SK-N-SH (cell line): ENCODE results near the gene COL5A1. TPM values are rescaled to one million over a fixed set of nuclear protein-coding genes. Genes with fewer than 3 reads are reported as not detected.

ENCODE experiments used
- CTCF ChIA-PET: fragments of 300-600, 350-600 bp; formaldehyde crosslinking; extraction: SDS; loops from one replicate; lab custom pipeline; 2021; lab: Yijun Ruan, JAX
- POLR2A ChIA-PET: fragments of 350-600 bp; sonication (Branson Sonifier 250); formaldehyde crosslinking; extraction: SDS; loops from one replicate; lab custom pipeline; 2020; ENCODE audit warnings: antibody characterized with exemption, inconsistent platforms; lab: Yijun Ruan, JAX
- DNase-seq: peaks from one replicate; pipeline ENCODE4 v3.0.0; 2012
- H2AFZ ChIP-seq: fragments of 200-600 bp; sonication (generic); 2 replicates; pipeline ENCODE4 v1.8.1; 2016; ENCODE audit warnings: antibody characterized with exemption, mild to moderate bottlenecking, low read depth
- H3F3A ChIP-seq: fragments of 200-600 bp; sonication (generic); replicated peaks from 2 replicates; pipeline ENCODE3; 2016; ENCODE audit warnings: antibody characterized with exemption, mild to moderate bottlenecking; ENCODE audit not compliant: insufficient read depth
- H3K27ac ChIP-seq, 2 experiments: fragments of 200-500 bp in 1 of 2; fragments of 200-600 bp in 1 of 2; sonication (Bioruptor generic) in 1 of 2; sonication (generic), shearing (Covaris generic) in 1 of 2; 2 replicates each; pipeline versions ENCODE4 v1.5.1 to v1.6.1; 2014 to 2016; ENCODE audit warnings: low read depth in 2 of 2, inconsistent platforms in 1 of 2, low read length in 1 of 2, mild to moderate bottlenecking in 1 of 2, mixed read lengths in 1 of 2
- H3K27me3 ChIP-seq: fragments of 200-600 bp; sonication (generic), shearing (Covaris generic); 2 replicates; pipeline ENCODE4 v1.6.1; 2016; ENCODE audit warnings: mixed run types; ENCODE audit not compliant: insufficient read depth
- H3K36me3 ChIP-seq, 2 experiments: fragments of 200-500 bp in 1 of 2; fragments of 200-600 bp in 1 of 2; sonication (Bioruptor generic) in 1 of 2; sonication (generic) in 1 of 2; replicated peaks in 1 of 2; 2 replicates each; pipeline versions ENCODE3 to v1.5.1; 2014 to 2016; ENCODE audit warnings: low read length in 1 of 2, mild to moderate bottlenecking in 1 of 2; ENCODE audit not compliant: insufficient read depth in 2 of 2, control insufficient read depth in 1 of 2
- H3K4me1 ChIP-seq, 2 experiments: fragments of 200-500 bp in 1 of 2; fragments of 200-600 bp in 1 of 2; sonication (Bioruptor generic) in 1 of 2; sonication (generic), shearing (Covaris generic) in 1 of 2; 2 replicates each; pipeline versions ENCODE4 v1.5.1 to v1.6.1; 2014 to 2016; ENCODE audit warnings: low read depth in 1 of 2, low read length in 1 of 2, mixed run types in 1 of 2; ENCODE audit not compliant: insufficient read depth in 2 of 2, control insufficient read depth in 1 of 2
- H3K4me2 ChIP-seq: fragments of 200-600 bp; sonication (generic), shearing (Covaris generic); 2 replicates; pipeline ENCODE4 v1.6.1; 2017; ENCODE audit warnings: mixed run types
- H3K4me3 ChIP-seq, 2 experiments: fragments of 200-500 bp in 1 of 2; fragments of 200-600 bp in 1 of 2; sonication (Bioruptor generic) in 1 of 2; sonication (generic), shearing (Covaris generic) in 1 of 2; 2 replicates each; pipeline versions ENCODE4 v1.5.1 to v1.8.1; 2014 to 2016; ENCODE audit warnings: low read depth in 2 of 2, inconsistent platforms in 1 of 2, low read length in 1 of 2, mild to moderate bottlenecking in 1 of 2, mixed read lengths in 1 of 2, moderate library complexity in 1 of 2
- H3K79me2 ChIP-seq: fragments of 200-600 bp; sonication (generic); 2 replicates; pipeline ENCODE4 v1.8.1; 2017; ENCODE audit warnings: mild to moderate bottlenecking; ENCODE audit not compliant: insufficient read depth
- H3K9ac ChIP-seq: fragments of 200-600 bp; sonication (generic); 2 replicates; pipeline ENCODE4 v1.6.1; 2017; ENCODE audit warnings: mixed run types
- H3K9me2 ChIP-seq: fragments of 200-600 bp; sonication (generic); 2 replicates; pipeline ENCODE4 v1.6.1; 2017; ENCODE audit warnings: mixed run types
- H3K9me3 ChIP-seq: fragments of 200-600 bp; sonication (generic); 2 replicates; pipeline ENCODE4 v1.6.1; 2017; ENCODE audit warnings: mixed run types, mild to moderate bottlenecking, moderate library complexity
- H4K20me1 ChIP-seq: fragments of 200-600 bp; sonication (generic); 2 replicates; pipeline ENCODE4 v1.6.1; 2017; ENCODE audit warnings: mild to moderate bottlenecking, mixed run types; ENCODE audit not compliant: insufficient read depth
- CHD2 ChIP-seq: fragments of 150-350 bp; IDR thresholded peaks from 2 replicates; pipeline ENCODE4 v1.6.1; 2018; ENCODE audit warnings: low read length; ENCODE audit not compliant: partially characterized antibody
- ELF1 ChIP-seq: IDR thresholded peaks from 2 replicates; pipeline ENCODE4 v1.4.0; 2012
- EZH2phosphoT487 ChIP-seq: fragments of 200-600 bp; sonication (generic); IDR thresholded peaks from 2 replicates; pipeline ENCODE4 v1.6.1; 2017; ENCODE audit warnings: low read depth, mixed run types, mild to moderate bottlenecking, antibody characterized with exemption, moderate library complexity, borderline replicate concordance
- GABPA ChIP-seq: IDR thresholded peaks from 2 replicates; pipeline ENCODE4 v1.4.0; 2012; ENCODE audit warnings: low read depth, mild to moderate bottlenecking
- GATA2 ChIP-seq: sonication (generic); formaldehyde crosslinking; IDR thresholded peaks from 2 replicates; pipeline ENCODE4 v1.5.0; 2020; ENCODE audit warnings: mild to moderate bottlenecking, missing genetic modification reagents
- NFIC ChIP-seq: IDR thresholded peaks from 2 replicates; pipeline ENCODE4 v1.4.0; 2012; ENCODE audit warnings: borderline replicate concordance
- PBX3 ChIP-seq: IDR thresholded peaks from 2 replicates; pipeline ENCODE4; 2012
- RXRA ChIP-seq: IDR thresholded peaks from 2 replicates; pipeline ENCODE4 v1.4.0; 2012; ENCODE audit warnings: low read depth, mild to moderate bottlenecking, borderline replicate concordance
- SIN3A ChIP-seq: IDR thresholded peaks from 2 replicates; pipeline ENCODE4 v1.6.1; 2012; ENCODE audit warnings: low read depth, mild to moderate bottlenecking, low read length, moderate library complexity, borderline replicate concordance
- SMC3 ChIP-seq: IDR thresholded peaks from 2 replicates; pipeline ENCODE4 v1.6.1; 2012; ENCODE audit warnings: low read depth, low read length, improper control_type of control experiment
- WGBS: methylation state at CpG from one replicate; pipeline ENCODE4 v1.1.6; 2017; ENCODE audit warnings: low lambda C conversion rate; 5-methylcytosine and 5-hydroxymethylcytosine counted together
- polyA plus RNA-seq, 3 experiments: library from polyadenylated mRNA; depleted of rRNA; stranded (reverse); fragments of >200 nt; gene quantifications; 2 replicates each; pipeline ENCODE4 v1.2.3, GENCODE V29; 2012
- TF ChIP-seq, protein P1 (sequence below): IDR thresholded peaks from 2 replicates; pipeline ENCODE4 v1.4.0; 2012; ENCODE audit warnings: low read depth, borderline replicate concordance
- TF ChIP-seq, protein P2 (sequence below): IDR thresholded peaks from 2 replicates; pipeline ENCODE4 v1.4.0; 2012; ENCODE audit warnings: low read depth, borderline replicate concordance

Gene COL5A1
- polyA plus RNA-seq, 1 of the 3 experiments (the other 2 are of a cell fraction): 73.8 TPM

DNA sequence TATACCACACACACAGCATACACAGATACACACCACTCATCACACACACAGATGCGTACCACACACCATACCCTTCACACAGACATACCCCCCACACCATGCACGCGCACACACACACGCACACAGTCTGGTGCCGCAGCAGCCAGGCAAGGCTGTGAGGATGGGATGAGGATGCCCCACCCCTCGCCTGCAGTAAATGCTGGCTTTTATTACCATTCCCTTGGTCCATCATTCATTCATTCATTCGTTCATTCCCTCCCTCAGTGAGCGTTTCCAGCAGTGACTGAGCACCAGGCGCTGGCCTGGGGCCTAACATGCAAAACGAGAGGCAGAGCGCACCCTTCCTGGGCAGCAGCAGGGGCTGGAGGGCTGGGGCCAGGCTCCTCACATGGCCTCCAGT is 187.3 kb downstream of the COL5A1 start:
- CTCF ChIA-PET: no interaction called here
- POLR2A ChIA-PET: no interaction called here
- DNase-seq: no peak
- 86% methylated on average over 11 of the region's 11 CpGs for WGBS
- no peaks in the 10 kb centered on the region for H3K4me1 ChIP-seq
- no peak overlapping the region for H2AFZ ChIP-seq
- H3K4me3 ChIP-seq: no peak overlapping the region
- no peak for TF ChIP-seq SIN3A
- TF ChIP-seq, protein P1, sequence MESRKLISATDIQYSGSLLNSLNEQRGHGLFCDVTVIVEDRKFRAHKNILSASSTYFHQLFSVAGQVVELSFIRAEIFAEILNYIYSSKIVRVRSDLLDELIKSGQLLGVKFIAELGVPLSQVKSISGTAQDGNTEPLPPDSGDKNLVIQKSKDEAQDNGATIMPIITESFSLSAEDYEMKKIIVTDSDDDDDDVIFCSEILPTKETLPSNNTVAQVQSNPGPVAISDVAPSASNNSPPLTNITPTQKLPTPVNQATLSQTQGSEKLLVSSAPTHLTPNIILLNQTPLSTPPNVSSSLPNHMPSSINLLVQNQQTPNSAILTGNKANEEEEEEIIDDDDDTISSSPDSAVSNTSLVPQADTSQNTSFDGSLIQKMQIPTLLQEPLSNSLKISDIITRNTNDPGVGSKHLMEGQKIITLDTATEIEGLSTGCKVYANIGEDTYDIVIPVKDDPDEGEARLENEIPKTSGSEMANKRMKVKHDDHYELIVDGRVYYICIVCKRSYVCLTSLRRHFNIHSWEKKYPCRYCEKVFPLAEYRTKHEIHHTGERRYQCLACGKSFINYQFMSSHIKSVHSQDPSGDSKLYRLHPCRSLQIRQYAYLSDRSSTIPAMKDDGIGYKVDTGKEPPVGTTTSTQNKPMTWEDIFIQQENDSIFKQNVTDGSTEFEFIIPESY: no peak
- peaks cover 12% of the 10 kb centered on the region for H3F3A ChIP-seq
- no peaks in the 10 kb centered on the region for H3K9me2 ChIP-seq
- no peaks in the 10 kb centered on the region for H3K79me2 ChIP-seq
- peaks cover 38 to 48% of the 10 kb centered on the region in 2 experiments for H3K36me3 ChIP-seq
- H3K27ac ChIP-seq: no peak overlapping the region
- H4K20me1 ChIP-seq: peaks cover 30% of the 10 kb centered on the region; the same call in 1 of the 2 replicates
- H3K9ac ChIP-seq: no peak overlapping the region
- no peak overlapping the region for H3K4me2 ChIP-seq
- H3K27me3 ChIP-seq: no peaks in the 10 kb centered on the region
- H3K9me3 ChIP-seq: no peaks in the 10 kb centered on the region

- whole genome bisulfite sequencing: 94% methylated on average over 32 of the region's 35 CpGs
- POLR2A ChIA-PET: no interaction called here
These were observed 187.8 kb downstream of the COL5A1 start for GRCh38 chr9:134829356-134829937.

GRCh38 chr9:134830126-134830525 is 188.5 kb downstream of the COL5A1 start:
- Histone ChIP-seq H3K4me2 (no peak overlapping the region), H3K36me3 (peaks cover 37 to 53% of the 10 kb centered on the region in 2 experiments)
- 90% methylated on average over 15 of the region's 19 CpGs for WGBS

More at GRCh38 chr9:134829356-134829937, 187.8 kb downstream of the COL5A1 start:
- no peaks in the 10 kb centered on the region for H3K27me3 ChIP-seq
- no peaks in the 10 kb centered on the region for H3K9me2 ChIP-seq
- CTCF ChIA-PET: no interaction called here
- no peaks in the 10 kb centered on the region for H3K9me3 ChIP-seq
- peaks cover 38 to 53% of the 10 kb centered on the region in 2 experiments for H3K36me3 ChIP-seq
- H4K20me1 ChIP-seq: peaks cover 30% of the 10 kb centered on the region; the same call in 1 of the 2 replicates
- H3K9ac ChIP-seq: no peak overlapping the region
- no peak for DNase-seq
- H3K4me2 ChIP-seq: no peak overlapping the region
- no peak overlapping the region for H2AFZ ChIP-seq
- TF ChIP-seq, protein P2, sequence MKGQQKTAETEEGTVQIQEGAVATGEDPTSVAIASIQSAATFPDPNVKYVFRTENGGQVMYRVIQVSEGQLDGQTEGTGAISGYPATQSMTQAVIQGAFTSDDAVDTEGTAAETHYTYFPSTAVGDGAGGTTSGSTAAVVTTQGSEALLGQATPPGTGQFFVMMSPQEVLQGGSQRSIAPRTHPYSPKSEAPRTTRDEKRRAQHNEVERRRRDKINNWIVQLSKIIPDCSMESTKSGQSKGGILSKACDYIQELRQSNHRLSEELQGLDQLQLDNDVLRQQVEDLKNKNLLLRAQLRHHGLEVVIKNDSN: no peak
- H3K4me3 ChIP-seq: no peak overlapping the region
- peaks cover 12% of the 10 kb centered on the region for H3F3A ChIP-seq
- no peaks in the 10 kb centered on the region for H3K79me2 ChIP-seq
- no peaks in the 10 kb centered on the region for H3K4me1 ChIP-seq
- no peak overlapping the region for H3K27ac ChIP-seq

More at GRCh38 chr9:134830126-134830525, 188.5 kb downstream of the COL5A1 start:
- DNase-seq: no peak
- Histone ChIP-seq H2AFZ (no peak overlapping the region), H3K27ac (no peak overlapping the region), H3K9ac (no peak overlapping the region), H3K4me3 (no peak overlapping the region), H3K79me2 (no peaks in the 10 kb centered on the region), H3K9me3 (no peaks in the 10 kb centered on the region), H3K9me2 (no peaks in the 10 kb centered on the region), H4K20me1 (peaks cover 25% of the 10 kb centered on the region; the same call in 1 of the 2 replicates), H3K27me3 (no peaks in the 10 kb centered on the region), H3K4me1 (no peaks in the 10 kb centered on the region), H3F3A (peaks cover 12% of the 10 kb centered on the region)
- ChIA-PET POLR2A (no interaction called here), CTCF (no interaction called here)
- TF ChIP-seq NFIC (no peak), CHD2 (no peak), PBX3 (no peak), EZH2phosphoT487 (no peak), ELF1 (no peak), GATA2 (no peak), RXRA (no peak), SMC3 (no peak), GABPA (no peak)
